SJCRH30 (cell line): ENCODE results near the gene FOXN1. TPM values are rescaled to one million over a fixed set of nuclear protein-coding genes. Genes with fewer than 3 reads are reported as not detected.
"Not testable (repeated sequence)": the region's sequence is repeated elsewhere in the genome, so short reads cannot be mapped to it uniquely, and the experiment has no call there.

ENCODE experiments used
- DNase-seq, 2 experiments: peaks; one replicate each; pipeline ENCODE4 v3.0.0-alpha.2; 2015 to 2020
- H3K27ac ChIP-seq: fragments of 250-450 bp; sonication (Bioruptor Pico); 2 replicates; pipeline ENCODE4 v1.5.1; 2020; ENCODE audit warnings: mild to moderate bottlenecking, moderate library complexity
- H3K27me3 ChIP-seq: fragments of 250-450 bp; sonication (Bioruptor Pico); 2 replicates; pipeline ENCODE4 v1.5.1; 2020; ENCODE audit warnings: mild to moderate bottlenecking, moderate library complexity
- H3K36me3 ChIP-seq: fragments of 250-450 bp; sonication (Bioruptor Pico); 2 replicates; pipeline ENCODE4 v1.5.1; 2020; ENCODE audit warnings: mild to moderate bottlenecking, moderate library complexity
- H3K4me1 ChIP-seq: fragments of 250-450 bp; sonication (Bioruptor Pico); 2 replicates; pipeline ENCODE4 v1.5.1; 2020; ENCODE audit warnings: mild to moderate bottlenecking, moderate library complexity
- H3K4me3 ChIP-seq: fragments of 250-450 bp; sonication (Bioruptor Pico); 2 replicates; pipeline ENCODE4 v1.5.1; 2020; ENCODE audit warnings: mild to moderate bottlenecking, moderate library complexity
- H3K9me3 ChIP-seq: fragments of 250-450 bp; sonication (Bioruptor Pico); replicated peaks from 2 replicates; pipeline ENCODE4 v1.5.1; 2020; ENCODE audit warnings: mild to moderate bottlenecking, moderate library complexity
- total RNA-seq: library from RNA; depleted of rRNA; stranded (reverse); fragments of >200 nt; shearing (Covaris generic); gene quantifications from 2 replicates; pipeline ENCODE4 v1.2.3, GENCODE V29; 2014; rRNA removed

Gene FOXN1
- total RNA-seq: not detected in 2 replicates

- Histone ChIP-seq H3K4me1 (peaks cover 1% of the 10 kb centered on the region; the same call in 1 of the 2 replicates), H3K36me3 (no peaks in the 10 kb centered on the region), H3K27me3 (peaks cover 45% of the 10 kb centered on the region), H3K9me3 (no peaks in the 10 kb centered on the region), H3K27ac (no peak within 1 kb of the TSS), H3K4me3 (no peak within 1 kb of the TSS)
- DNase-seq: no peak
Measured at GRCh38 chr17:28505986-28506665, at the start of gene FOXN1. TSS of gene FOXN1 (plus strand) at chr17:28506348. CDS start at chr17:28523970, 17,622 bp downstream.

- Histone ChIP-seq H3K36me3 (no peaks in the 10 kb centered on the region), H3K4me1 (no peaks in the 10 kb centered on the region), H3K27me3 (no peaks in the 10 kb centered on the region), H3K9me3 (no peaks in the 10 kb centered on the region), H3K4me3 (no peak overlapping the region), H3K27ac (no peak overlapping the region)
- no peak for DNase-seq
Measured at GRCh38 chr17:28457890-28458289, 48.3 kb upstream of the FOXN1 start.

GRCh38 chr17:28458881-28459280, 47.3 kb upstream of the FOXN1 start:
- H3K27ac ChIP-seq, H3K27me3 ChIP-seq, H3K9me3 ChIP-seq, H3K36me3 ChIP-seq, H3K4me3 ChIP-seq, H3K4me1 ChIP-seq, DNase-seq: not testable (repeated sequence)

GRCh38 chr17:28460901-28461300, 45.2 kb upstream of the FOXN1 start:
- no peaks in the 10 kb centered on the region for H3K4me1 ChIP-seq

GRCh38 chr17:28466001-28466400, 40.1 kb upstream of the FOXN1 start:
- Histone ChIP-seq H3K27ac (no peak overlapping the region), H3K4me3 (no peak overlapping the region), H3K9me3 (no peaks in the 10 kb centered on the region), H3K4me1 (peaks cover 15% of the 10 kb centered on the region), H3K27me3 (no peaks in the 10 kb centered on the region), H3K36me3 (no peaks in the 10 kb centered on the region)
- DNase-seq: no peak

More at GRCh38 chr17:28460901-28461300, 45.2 kb upstream of the FOXN1 start:
- DNase-seq: no peak
- H3K4me3 ChIP-seq: no peak overlapping the region
- H3K27me3 ChIP-seq: no peaks in the 10 kb centered on the region
- no peaks in the 10 kb centered on the region for H3K9me3 ChIP-seq
- H3K27ac ChIP-seq: no peak overlapping the region
- H3K36me3 ChIP-seq: no peaks in the 10 kb centered on the region

- no peak overlapping the region for H3K27ac ChIP-seq
- peaks cover 19% of the 10 kb centered on the region for H3K4me1 ChIP-seq
- H3K36me3 ChIP-seq: no peaks in the 10 kb centered on the region
- no peaks in the 10 kb centered on the region for H3K9me3 ChIP-seq
- DNase-seq: no peak
- H3K27me3 ChIP-seq: no peaks in the 10 kb centered on the region
- no peak overlapping the region for H3K4me3 ChIP-seq
Measured at GRCh38 chr17:28466521-28467048, 39.6 kb upstream of the FOXN1 start.

GRCh38 chr17:28467456-28468025, 38.6 kb upstream of the FOXN1 start:
- DNase-seq: no peak
- Histone ChIP-seq H3K4me3 (no peak overlapping the region), H3K27me3 (no peaks in the 10 kb centered on the region; the same call in 1 of the 2 replicates), H3K4me1 (peaks cover 19% of the 10 kb centered on the region), H3K27ac (no peak overlapping the region), H3K36me3 (no peaks in the 10 kb centered on the region), H3K9me3 (no peaks in the 10 kb centered on the region)

DNA sequence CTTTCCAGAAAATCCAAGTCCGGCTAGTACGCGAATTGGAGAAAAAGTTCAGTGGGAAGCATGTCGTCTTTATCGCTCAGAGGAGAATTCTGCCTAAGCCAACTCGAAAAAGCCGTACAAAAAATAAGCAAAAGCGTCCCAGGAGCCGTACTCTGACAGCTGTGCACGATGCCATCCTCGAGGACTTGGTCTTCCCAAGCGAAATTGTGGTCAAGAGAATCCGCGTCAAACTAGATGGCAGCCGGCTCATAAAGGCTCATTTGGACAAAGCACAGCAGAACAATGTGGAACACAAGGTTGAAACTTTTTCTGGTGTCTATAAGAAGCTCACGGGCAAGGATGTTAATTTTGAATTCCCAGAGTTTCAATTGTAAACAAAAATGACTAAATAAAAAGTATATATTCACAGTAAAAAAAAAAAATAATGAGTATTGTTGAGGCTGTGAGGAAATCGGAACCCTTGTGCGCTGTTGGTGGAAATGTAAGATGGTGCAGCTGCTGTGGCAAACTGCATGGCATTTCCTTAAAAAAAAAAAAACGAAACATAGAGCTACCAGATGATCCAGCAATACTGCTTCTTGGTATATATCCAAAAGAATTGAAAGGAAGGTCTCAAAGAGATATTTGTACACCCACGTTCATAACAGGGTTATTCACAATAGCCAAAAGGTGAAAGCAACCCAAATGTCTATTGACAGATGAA, 38.0 kb upstream of the FOXN1 start:
- H3K4me3 ChIP-seq, H3K27me3 ChIP-seq, H3K9me3 ChIP-seq, H3K36me3 ChIP-seq, H3K27ac ChIP-seq: not testable (repeated sequence)
- peaks cover 19% of the 10 kb centered on the region for H3K4me1 ChIP-seq
- DNase-seq: peak in 1 of 2 experiments; percentile 43

DNA sequence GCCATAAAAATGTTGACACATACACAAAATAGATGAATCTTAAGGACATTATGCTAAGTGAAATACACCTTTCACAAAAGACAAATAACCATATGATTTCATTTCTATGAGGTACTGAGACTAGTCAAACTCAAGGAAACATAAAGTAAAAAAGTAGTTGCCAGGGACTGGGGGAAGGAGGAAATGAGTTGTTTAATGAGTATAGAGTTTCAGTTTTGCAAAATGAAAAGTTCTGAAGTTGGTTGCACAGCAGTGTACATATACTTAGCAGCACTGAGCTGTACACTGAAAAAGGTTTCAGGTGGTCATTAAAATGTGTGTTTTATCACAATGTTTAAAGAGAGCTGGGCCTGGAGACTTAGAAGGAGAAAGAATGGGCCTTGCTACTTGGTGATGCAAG, 37.4 kb upstream of the FOXN1 start:
- H3K4me3 ChIP-seq: no peak overlapping the region
- no peak overlapping the region for H3K27ac ChIP-seq
- DNase-seq: no peak
- H3K4me1 ChIP-seq: peaks cover 19% of the 10 kb centered on the region
- no peaks in the 10 kb centered on the region for H3K9me3 ChIP-seq
- H3K36me3 ChIP-seq: no peaks in the 10 kb centered on the region
- peaks cover 6% of the 10 kb centered on the region for H3K27me3 ChIP-seq

DNA sequence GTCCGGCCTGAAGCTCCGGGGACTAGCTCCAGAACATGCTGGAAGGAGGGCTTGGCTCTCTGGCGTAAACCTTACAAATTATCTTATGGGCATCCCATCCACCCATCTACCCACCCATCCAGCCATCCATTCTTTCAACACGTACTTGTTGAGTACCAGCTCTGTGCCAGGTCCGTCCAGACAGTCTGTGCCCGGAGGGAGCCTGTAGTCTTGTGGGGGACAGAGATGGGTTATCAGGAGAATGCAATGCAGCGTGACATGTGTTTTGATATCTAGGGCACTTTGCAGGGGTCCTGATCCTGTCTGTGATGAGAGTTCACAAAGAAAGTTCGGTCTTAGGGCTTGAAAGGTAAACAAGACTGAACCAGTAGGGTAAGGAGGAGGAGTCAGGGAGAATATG, 36.8 kb upstream of the FOXN1 start:
- H3K36me3 ChIP-seq: no peaks in the 10 kb centered on the region
- DNase-seq: no peak
- H3K4me1 ChIP-seq: peaks cover 19% of the 10 kb centered on the region
- peaks cover 10% of the 10 kb centered on the region for H3K27me3 ChIP-seq
- H3K9me3 ChIP-seq: no peaks in the 10 kb centered on the region
- no peak overlapping the region for H3K27ac ChIP-seq
- H3K4me3 ChIP-seq: no peak overlapping the region

- Histone ChIP-seq H3K4me3 (no peak overlapping the region), H3K9me3 (no peaks in the 10 kb centered on the region), H3K36me3 (no peaks in the 10 kb centered on the region), H3K27ac (no peak overlapping the region), H3K27me3 (peaks cover 19% of the 10 kb centered on the region), H3K4me1 (peaks cover 19% of the 10 kb centered on the region)
- no peak for DNase-seq
Measured at GRCh38 chr17:28470266-28470913, 35.8 kb upstream of the FOXN1 start.

- H3K9me3 ChIP-seq: no peaks in the 10 kb centered on the region
- peaks cover 19% of the 10 kb centered on the region for H3K4me1 ChIP-seq
- peaks cover 24% of the 10 kb centered on the region for H3K27me3 ChIP-seq
- no peak for DNase-seq
- H3K4me3 ChIP-seq: no peak overlapping the region
- no peak overlapping the region for H3K27ac ChIP-seq
- H3K36me3 ChIP-seq: no peaks in the 10 kb centered on the region
Measured at GRCh38 chr17:28470914-28471366, 35.2 kb upstream of the FOXN1 start.

GRCh38 chr17:28471531-28472342, 34.4 kb upstream of the FOXN1 start:
- Histone ChIP-seq H3K36me3 (no peaks in the 10 kb centered on the region), H3K4me1 (peaks cover 19% of the 10 kb centered on the region), H3K4me3 (no peak overlapping the region), H3K27ac (no peak overlapping the region), H3K27me3 (peaks cover 30% of the 10 kb centered on the region), H3K9me3 (no peaks in the 10 kb centered on the region)
- no peak for DNase-seq

GRCh38 chr17:28472871-28473497, 33.2 kb upstream of the FOXN1 start:
- H3K4me1 ChIP-seq: peaks cover 12% of the 10 kb centered on the region; the same call in 1 of the 2 replicates
- no peaks in the 10 kb centered on the region for H3K36me3 ChIP-seq
- peaks cover 31% of the 10 kb centered on the region for H3K27me3 ChIP-seq
- H3K4me3 ChIP-seq: no peak overlapping the region
- H3K9me3 ChIP-seq: no peaks in the 10 kb centered on the region
- DNase-seq: no peak
- no peak overlapping the region for H3K27ac ChIP-seq
